Fibroblast of skin of abdomen (primary cell): ENCODE measurements around the gene SORL1-AS1.
A peak's percentile ranks its signal among the peaks of the same experiment; 100 is the strongest.

Experiments used
- DNase-seq: peaks from one replicate; pipeline ENCODE4 v3.0.0-alpha.2; 2013

Gene SORL1-AS1

DNA sequence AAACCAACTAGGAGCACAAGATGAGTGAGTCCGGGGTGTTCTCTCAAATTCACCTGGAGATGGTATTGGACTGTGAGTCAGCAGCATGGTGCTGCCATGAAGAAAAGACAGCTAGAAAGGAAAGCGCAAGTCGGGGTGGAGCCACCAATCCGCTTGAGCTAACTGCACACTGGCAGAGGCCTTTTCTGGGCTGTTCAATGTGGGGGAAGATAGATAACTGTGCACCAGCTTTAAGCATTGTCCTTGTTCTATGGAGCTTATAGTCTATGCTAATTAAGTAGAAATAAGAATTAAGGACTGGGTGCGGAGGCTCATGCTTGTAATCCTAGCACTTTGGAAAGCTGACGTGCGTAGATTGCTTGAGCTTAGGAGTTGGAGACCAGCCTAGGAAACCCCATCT is 21.9 kb upstream of the SORL1-AS1 start:
- no peak for DNase-seq

DNA sequence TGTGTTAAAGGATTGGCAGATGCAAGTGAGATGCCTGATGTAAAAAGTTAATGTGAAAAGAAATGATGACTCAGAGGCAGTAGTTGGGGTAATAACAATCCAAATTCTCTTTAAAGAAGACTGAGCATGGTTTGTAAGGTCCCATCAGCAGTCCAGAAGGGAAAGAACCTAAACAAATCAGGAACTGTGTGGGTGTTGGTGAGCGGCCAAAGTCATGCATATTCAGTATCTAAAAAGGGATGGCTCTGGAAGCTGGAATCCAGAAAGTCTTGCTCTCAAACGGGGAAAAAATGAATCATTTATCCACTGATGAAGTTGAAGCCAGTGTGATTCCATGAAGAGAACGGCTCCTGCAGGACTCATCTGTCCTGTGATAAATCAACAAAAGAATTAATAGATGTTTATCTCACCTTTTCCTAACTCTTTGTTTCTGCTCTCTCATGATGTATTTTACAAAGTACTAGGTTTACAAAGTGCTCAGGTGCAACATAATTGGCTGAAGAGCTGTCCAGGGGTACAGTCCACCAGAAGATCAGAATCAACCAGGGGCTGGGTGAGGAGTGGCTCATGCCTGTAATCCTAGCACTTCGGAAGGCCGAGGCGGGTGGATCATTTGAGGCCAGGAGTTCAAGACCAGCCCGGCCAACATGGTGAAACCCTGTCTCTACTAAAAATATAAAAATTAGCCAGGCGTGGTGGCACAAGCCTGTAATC is 20.5 kb upstream of the SORL1-AS1 start:
- DNase-seq = peak; percentile 61

DNA sequence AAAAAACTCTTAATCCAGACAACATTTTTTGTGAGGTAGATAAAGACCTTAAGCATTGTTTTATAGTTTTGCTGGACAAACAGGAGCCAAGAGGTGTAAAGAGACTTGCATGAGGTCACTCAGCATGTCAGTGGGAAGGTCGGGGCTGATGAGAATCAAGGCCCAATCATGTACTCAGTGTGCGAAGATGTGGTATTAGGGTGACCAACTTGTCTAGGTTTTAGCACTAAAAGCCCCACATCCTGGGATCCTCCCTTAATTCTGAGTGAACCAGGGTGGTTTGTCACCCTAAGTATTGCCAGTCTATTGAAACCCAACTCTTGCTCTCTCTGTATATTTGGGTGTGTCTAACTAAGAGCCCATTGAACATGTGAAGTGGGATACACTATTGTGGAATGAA is 19.5 kb upstream of the SORL1-AS1 start:
- DNase-seq = no peak

DNA sequence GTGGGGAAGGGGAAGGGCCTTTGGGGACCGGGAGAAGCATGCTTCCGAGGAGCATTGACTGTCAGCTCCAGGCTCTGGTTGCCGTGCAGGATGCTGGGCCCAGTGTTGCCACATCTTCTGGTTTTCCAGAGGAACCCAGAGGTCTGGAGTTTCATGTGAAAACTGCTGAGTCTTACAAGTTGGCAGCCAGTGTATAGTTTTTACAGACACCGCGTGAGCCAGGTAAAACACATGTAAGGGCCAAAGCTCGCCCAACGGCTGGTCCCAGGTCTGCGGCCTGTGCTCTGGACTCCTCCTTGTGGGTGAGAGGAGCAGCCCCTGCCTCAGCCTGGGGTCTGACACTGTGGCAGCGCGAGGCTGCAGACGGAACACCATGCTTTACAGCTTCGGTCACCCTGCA is 18.4 kb upstream of the SORL1-AS1 start:
- DNase-seq = no peak

DNA sequence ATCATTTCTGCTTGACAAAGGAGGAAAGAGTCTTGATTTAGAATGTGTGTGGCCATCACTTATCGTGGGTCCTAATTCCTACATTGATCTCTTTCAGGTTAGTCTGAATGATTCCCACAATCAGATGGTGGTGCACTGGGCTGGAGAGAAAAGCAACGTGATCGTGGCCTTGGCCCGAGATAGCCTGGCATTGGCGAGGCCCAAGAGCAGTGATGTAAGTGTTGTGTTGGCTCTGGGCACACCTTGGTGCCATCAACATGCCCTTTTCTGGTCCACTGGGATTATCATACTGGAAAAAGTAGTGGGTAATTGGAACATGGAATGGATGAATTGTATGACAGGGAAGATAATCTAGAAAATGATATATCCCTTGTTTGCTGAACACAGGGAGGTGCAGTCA is 17.1 kb upstream of the SORL1-AS1 start:
- DNase-seq = no peak

DNA sequence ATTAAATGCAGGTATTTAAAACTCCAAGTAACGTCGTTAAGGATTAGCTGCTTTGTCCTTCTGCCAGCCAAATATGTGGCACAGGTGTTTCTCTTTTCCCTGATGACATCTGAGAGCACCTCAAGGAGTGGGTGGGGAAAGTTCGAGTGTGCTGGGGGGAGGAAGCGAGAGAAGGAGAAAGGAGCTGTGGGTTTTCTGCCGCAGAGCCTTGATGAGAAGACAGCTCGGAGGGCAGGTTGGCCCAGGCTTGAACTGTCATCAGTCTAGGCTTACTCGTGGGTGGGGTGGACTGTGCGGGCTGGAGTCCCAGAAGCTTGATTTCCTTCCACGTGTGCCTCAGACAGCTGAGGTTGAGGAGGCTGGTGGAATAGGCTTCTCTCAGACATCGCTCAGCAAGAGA is 15.2 kb upstream of the SORL1-AS1 start:
- no peak for DNase-seq

DNA sequence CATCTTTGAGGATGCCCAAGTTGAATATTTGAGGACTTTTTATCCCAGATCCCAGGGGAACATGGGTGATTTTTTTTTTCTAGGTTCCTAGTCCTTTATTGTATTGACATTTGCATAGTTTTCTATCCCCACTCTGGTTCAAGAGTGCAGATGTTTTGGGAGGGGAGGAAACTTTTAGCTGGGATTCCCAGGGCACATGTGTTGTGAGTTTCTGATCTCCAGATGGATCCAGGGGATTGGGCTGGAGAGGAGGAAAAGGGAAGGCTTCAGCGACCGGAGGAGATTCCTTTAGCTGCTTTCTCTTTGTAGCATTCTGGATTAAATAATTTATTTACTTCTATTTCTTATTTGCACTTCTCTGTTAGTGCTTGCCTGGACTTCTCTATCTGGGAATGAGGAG is 14.7 kb upstream of the SORL1-AS1 start:
- DNase-seq = no peak

DNA sequence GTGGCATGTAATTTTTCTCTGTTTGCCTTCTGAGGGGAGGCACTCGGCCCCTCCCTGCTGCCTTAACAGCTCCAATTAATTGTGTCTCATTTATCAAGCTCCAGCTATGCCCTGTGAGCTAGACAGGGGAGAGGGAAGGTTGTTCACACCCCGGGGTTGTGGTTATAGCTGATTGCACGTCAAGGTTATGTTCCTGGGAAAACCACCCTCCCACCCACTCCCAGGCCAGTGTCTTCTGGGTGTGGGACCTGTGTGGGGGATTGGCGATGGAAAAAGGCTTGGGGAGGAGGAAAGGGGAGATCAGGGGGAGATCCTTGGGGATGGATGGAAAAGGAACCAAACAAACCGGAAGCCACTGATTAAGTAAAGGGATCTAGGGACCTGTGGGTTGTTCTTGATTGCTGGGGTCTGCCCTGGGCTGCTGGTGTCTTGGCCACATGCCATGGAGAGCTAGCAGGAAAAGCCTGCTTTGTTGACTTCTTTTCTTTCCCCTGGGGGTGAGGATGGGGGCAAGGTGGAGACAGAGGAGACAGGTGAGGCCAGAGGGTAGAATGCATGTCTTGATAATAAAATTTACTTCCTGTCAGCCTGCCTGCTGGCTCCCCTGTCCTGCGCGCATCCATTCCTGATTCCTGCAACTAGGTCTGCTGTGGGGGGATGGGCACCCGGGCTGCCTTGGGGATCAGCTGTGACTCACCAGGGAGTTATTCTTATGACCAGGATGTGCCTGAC is 13.5 kb upstream of the SORL1-AS1 start:
- peak; percentile 97 for DNase-seq

DNA sequence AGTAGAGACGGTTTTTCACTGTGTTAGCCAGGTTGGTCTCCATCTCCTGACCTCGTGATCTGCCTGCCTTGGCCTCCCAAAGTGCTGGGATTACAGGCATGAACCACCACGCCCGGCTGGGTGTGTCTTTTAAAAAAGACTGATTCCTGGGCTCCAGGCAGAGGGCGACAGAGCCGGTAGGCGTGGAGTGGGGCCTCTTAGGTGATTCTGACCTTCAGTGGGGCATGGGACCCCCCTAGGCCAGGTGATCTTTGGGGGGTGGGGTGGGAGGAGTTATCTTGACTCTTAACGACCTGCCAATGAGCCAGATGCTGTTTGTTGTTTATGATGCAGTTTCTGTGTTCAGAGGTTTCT is 12.9 kb upstream of the SORL1-AS1 start:
- no peak for DNase-seq

DNA sequence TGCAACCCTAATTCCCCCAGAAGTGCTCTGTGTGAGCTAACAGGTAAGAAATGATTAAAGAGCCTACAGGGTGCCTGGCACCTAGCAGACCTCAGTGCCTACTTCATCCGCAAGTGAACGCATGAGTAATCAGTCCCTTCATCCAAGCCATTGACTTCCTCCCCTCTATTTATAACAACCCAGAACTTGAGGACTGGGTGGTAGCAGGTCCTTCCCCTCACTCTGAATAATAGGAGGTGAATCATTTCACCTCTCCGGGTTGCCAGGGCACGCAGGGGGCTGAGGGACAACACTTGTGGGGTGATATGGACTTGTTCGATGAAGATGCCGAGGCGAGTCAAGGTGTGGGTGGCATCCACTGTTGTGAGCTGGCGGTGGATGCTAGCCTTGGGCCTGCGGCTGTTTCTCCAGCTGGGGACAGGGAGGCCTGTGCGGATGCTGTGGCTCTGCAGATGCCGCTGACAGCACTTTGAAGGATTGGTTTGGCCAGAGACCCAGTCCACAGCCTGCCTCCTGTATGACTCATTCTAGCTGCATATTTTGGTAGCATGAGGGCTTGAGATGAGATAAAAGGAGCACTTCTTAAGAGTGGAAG is 11.7 kb upstream of the SORL1-AS1 start:
- DNase-seq = peak; percentile 93

DNA sequence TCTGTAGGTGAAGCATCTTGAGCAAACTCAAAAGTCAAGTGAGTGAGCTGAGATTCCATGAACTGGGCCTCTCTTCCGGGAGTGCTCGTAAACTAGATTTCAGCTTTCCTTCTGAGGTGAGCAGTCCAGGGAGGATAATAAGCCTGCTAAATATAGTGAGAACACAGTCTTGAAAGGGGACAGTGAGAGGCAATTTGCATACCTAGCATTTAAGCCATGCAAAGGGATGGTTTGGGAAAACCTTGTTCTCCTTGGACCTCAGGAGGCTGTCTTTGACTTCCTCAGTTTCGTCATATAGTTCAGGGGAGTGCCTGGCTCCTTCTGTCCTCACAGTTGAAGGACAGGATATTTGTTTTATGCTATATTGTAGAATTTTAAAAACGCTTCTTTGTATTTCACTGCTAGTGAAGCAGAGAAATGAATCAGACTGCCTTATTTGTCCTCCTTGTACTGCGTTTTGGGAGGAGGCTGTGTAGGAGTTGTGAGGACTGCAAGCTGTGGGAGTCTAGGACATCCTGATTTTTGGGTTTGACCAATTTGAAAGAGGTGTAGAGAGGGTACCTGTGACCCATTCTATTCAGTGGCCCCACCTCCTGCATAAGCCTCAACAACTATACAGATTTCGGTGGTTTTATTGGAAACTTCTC is 11.0 kb upstream of the SORL1-AS1 start:
- no peak for DNase-seq

DNA sequence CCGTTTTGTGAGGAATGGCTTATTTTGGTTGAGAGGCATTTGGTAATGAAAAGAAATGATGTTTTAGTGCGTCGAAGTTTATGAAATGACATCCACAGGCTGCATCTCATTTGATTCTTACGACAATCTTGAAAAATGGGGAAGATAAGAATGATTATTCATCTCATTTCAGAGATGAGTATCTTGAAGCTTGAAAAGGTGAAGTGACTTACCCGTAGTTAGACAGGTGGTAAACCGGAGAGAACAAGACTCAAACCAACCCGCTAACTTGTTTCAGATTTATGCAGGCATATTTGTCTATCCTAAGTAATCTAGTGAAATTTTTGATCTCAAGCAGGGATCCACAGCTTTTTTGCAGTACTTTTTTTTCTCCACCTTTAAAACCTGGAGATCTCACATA is 9.1 kb upstream of the SORL1-AS1 start:
- DNase-seq = no peak

DNA sequence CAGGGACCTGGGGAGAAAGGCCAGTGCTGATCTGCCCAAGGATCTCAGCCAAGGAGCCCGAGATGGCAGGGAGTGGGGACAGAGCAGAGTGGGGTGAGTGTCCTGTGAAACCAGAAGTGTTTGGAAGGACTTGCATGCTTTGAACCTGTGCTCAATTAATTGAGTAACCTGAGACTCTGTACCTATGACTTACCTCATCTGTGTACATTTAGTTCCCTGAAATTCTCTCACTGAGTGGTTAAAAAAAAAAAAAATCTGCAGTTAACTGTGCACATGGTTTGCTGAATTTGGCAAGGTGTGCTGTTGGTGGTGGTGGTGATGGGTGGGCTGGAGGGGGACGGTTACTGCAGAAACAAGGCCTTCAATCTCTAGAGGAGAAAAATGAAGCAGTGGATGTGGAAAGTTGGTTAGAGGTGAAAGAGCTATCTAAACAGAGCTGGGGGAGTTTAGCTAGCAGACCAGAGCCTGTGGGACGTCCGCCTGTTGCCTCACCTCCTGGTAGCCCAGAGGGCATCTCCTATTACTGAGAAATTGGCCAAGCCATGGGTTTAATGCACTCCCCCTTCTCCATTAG is 8.3 kb upstream of the SORL1-AS1 start:
- no peak for DNase-seq

DNA sequence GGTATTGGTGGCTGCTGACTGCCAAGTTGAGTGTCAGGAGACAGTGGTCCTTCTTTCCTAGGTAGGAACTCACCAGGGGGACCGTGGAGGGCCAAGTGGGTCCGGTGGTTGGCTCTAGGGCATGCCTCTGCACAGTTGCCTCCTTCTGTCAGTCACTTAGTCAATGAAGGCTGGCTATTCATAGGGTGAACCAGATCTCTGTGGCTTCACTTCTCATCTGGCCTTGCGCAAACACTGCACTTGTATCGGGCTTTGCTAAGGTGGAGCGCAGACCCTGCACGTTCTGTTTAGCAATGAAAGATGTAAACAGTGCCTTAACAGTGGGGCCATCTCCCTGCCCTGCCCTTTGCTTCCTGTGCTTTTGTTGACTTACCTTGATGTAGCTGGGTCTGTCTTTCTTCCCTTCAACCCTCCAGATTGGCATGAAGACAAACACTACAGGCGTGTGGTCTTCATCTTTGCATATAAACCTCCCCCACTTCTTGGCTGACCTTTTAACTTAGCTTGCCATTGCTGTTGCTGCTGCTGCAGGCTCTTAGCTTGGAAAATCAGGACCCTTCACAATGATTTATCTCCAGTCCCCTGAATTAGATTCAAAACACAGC is 6.7 kb upstream of the SORL1-AS1 start:
- no peak for DNase-seq

DNA sequence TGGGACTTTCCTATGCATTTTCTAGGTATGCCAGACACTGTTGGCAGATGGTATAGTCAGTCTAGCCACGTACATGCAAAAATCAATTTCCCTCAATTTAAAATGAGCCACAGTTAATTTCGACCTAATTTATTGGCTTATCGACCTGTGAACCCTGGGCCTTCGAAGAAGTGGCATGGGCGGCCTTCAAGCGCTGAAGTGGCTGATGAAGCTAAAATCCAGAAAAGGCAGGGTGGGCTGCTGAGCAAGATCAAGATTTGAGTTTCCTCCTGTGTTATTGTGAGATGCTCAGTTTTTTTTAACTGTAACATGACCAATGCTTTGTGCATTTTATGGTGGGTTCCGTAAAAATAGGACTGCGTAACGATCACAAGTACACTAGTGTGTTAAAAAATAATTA is 5.8 kb upstream of the SORL1-AS1 start:
- DNase-seq = no peak

DNA sequence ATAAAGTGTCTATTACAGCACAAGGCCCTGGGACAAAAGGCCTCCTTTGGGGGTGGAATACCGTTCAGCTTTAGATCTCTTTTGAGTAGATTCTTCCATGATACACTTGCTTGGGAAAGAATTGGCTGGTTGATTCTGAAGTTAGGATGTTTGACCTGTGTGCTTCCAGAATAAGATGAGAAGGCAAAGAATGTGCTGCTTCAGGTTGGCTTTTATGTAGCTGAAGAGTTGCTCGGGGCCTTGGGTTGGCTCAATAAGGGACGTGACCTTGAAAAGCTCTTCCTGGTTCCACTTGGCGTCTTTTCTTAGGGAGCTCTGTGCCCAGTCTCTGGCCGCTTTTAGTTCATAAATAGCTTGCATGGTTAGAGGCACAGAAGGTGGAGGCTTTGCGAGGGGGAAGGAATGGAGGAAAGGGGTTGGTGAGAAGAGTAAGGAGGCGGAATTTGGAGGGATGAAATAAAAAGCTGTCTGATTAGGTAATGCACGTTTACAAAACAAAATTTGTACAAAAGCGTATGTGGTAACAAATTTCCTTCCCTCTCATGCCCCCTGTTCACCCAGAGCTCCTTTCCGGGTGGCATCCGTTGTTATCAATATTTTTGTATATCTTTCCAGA is 4.2 kb upstream of the SORL1-AS1 start:
- no peak for DNase-seq

DNA sequence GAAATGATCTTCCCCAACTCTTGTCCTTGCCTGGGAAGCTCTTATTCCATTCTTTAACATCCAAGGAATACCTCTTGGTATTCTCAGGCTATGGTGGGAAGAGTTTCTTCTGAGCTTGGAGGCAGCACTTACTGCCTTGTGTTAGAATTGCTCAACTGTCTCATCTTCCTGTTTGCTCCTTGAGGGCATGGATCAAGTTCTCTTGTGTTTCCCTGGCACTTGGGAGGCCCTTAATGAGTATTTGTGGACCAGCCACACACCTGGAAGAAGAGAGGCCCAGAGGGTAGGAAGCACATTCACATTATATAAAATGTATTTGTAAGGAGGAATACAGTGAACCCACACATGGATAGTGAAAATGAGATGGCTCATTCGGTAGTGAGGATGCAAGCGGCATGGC is 3.4 kb upstream of the SORL1-AS1 start:
- DNase-seq = no peak

DNA sequence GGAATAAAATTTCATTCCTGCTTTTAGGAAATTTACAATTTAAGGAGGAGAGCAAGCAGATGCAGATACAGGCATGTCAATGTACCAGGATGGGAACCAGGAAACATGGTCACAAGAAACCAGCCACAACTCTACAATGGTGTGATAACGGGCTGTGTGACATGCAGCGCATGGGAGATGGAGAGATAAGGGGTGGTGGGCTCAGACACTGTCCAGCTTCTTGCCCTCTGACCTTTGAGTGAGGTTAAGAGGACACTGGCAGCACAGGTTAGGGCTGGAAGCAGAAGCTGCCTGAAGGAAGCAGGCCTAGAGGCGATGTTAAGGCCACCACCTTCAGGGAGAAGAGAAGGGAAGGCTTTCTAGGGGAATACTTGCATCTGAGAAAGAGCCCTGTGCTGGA is 2.3 kb upstream of the SORL1-AS1 start:
- no peak for DNase-seq

DNA sequence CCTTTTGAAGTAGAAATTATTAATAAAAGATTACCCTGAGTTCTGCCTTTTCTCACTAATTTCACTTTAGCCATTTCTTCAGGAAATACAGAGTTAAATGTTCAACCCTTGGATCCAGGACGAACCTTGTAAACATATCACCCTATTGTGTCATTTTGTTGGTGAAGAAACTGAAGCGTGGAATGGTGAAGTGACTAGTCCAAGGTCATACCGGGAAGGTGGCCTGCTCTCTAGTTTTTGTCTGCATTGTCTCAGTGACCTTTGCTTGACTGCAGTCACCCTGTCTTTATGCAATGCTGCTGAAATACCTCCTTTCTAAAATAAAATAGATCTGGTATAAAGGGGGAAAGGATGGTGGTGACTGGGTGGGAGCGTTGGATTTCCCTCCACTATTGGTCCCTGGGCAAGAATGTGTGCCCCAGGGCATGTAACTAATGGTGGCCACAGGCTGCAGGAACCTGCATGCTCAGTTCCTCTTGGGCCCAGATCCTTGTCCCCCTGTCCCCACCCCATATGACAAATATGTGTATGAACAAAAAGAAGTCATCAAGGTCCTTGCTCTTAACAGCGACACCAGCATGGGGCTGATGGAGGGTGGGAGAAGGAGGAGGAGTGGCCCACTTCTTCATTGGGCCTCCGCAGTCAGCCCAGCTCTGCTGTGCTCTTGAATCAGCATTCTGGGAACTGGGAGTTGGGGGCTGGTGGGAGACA is 977 bp upstream of the SORL1-AS1 start:
- no peak for DNase-seq

DNA sequence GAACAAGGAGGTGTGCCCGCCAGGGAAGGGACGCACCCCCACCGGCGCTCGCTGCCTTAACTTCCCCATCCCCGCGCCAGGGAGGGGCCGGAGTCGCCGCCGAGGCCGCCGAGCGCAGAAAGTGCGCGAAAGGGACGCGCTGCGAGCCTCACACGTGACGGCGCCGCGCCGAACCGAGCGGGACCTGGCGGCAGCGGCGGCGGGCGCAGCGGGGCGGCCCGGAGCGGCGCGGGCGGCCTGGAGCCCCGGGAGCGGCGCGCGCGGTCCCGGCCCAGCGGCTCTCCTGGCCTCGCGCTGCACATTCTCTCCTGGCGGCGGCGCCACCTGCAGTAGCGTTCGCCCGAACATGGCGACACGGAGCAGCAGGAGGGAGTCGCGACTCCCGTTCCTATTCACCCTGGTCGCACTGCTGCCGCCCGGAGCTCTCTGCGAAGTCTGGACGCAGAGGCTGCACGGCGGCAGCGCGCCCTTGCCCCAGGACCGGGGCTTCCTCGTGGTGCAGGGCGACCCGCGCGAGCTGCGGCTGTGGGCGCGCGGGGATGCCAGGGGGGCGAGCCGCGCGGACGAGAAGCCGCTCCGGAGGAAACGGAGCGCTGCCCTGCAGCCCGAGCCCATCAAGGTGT is 670 bp downstream of the SORL1-AS1 start, which contains the start of gene SORL1:
SORL1 (plus strand) TSS at position 329 of the 623 bp plus-strand sequence; CDS start at position 347, 18 bp downstream.
- DNase-seq = peak; percentile 68
